ENCODE measurements around the gene KIAA0319L.

The KIAA0319L gene

GRCh38 chr1:35426097-35426586, 131.1 kb downstream of the KIAA0319L start:
- H3K36me3 ChIP-seq (ENCODE audit: control insufficient read depth, insufficient read depth, low read length): peaks cover 40% of the 10 kb centered on the region

GRCh38 chr1:35408925-35409324, 148.3 kb downstream of the KIAA0319L start:
- Histone ChIP-seq H3K4me3 (ENCODE audit: extremely low read depth, insufficient read depth, low read length, poor library complexity, severe bottlenecking) (no peak overlapping the region), H3K36me3 (ENCODE audit: control insufficient read depth, insufficient read depth, low read length) (peaks cover 54% of the 10 kb centered on the region), H3K4me1 (ENCODE audit: control insufficient read depth, insufficient read depth, low read length, poor library complexity, severe bottlenecking) (no peaks in the 10 kb centered on the region), H3K27ac (ENCODE audit: low read depth, low read length, severe bottlenecking) (no peak overlapping the region), H3K9me3 (ENCODE audit: control insufficient read depth, low read length) (no peaks in the 10 kb centered on the region)
- WGBS, 2 experiments (ENCODE audit: insufficient coverage in 2 of 2): no CpG with 5 or more reads among the region's 1 CpG

More at GRCh38 chr1:35426097-35426586, 131.1 kb downstream of the KIAA0319L start:
- 90 to 100% methylated on average over 2 of the region's 2 CpGs for WGBS, 2 experiments (ENCODE audit: insufficient coverage in 2 of 2)
- H3K9me3 ChIP-seq (ENCODE audit: control insufficient read depth, low read length): no peaks in the 10 kb centered on the region
- no peaks in the 10 kb centered on the region for H3K4me1 ChIP-seq (ENCODE audit: control insufficient read depth, insufficient read depth, low read length, poor library complexity, severe bottlenecking)
- H3K4me3 ChIP-seq (ENCODE audit: extremely low read depth, insufficient read depth, low read length, poor library complexity, severe bottlenecking): no peak overlapping the region
- no peak overlapping the region for H3K27ac ChIP-seq (ENCODE audit: low read depth, low read length, severe bottlenecking)

DNA sequence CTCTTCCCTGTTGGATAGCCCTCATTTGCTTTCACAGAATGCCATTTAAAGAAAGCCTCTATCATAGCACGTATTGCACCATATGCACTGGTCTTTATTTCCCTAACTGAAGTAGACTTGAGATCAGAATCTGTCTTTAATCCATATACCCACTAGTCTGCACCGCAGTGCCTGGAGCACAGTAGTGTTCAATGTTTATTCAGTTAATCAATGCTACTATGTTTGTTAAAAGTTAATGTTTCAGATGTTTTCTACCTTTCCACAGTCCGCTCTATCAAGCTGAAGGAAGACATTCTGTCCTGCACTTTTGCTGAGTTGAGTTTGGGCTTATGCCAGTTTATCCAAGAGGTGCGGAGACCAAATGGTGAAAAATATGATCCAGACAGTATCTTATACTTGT, 149.5 kb downstream of the KIAA0319L start:
- H3K36me3 ChIP-seq (ENCODE audit: control insufficient read depth, insufficient read depth, low read length): peaks cover 63% of the 10 kb centered on the region
- no peaks in the 10 kb centered on the region for H3K4me1 ChIP-seq (ENCODE audit: control insufficient read depth, insufficient read depth, low read length, poor library complexity, severe bottlenecking)
- 91 to 93% methylated on average over 1 to 3 of the region's 4 CpGs for WGBS, 2 experiments (ENCODE audit: insufficient coverage in 2 of 2)

DNA sequence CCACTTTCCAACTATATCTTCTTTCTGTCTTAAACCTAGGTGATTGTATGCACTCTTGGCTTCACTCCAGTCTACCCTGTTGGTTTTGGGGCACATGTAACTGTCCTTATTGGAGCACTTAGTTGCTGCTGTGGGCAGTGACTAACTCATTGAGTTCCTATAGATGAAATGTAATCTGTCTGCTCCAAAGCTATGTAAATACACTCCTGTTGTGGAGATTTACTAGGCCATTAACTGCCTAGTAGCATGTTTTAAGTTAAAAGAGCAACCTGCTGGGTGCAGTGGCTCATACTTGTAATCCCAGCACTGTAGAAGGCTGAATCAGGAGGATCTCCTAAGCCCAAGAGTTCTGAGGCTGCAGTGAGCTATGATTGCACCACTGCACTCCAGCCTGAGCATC, 151.1 kb downstream of the KIAA0319L start:
- Histone ChIP-seq H3K27ac (ENCODE audit: low read depth, low read length, severe bottlenecking) (no peak overlapping the region), H3K4me3 (ENCODE audit: extremely low read depth, insufficient read depth, low read length, poor library complexity, severe bottlenecking) (no peak overlapping the region), H3K36me3 (ENCODE audit: control insufficient read depth, insufficient read depth, low read length) (peaks cover 77% of the 10 kb centered on the region), H3K9me3 (ENCODE audit: control insufficient read depth, low read length) (no peaks in the 10 kb centered on the region), H3K4me1 (ENCODE audit: control insufficient read depth, insufficient read depth, low read length, poor library complexity, severe bottlenecking) (no peaks in the 10 kb centered on the region)

More for the DNA sequence above, 149.5 kb downstream of the KIAA0319L start:
- Histone ChIP-seq H3K27ac (ENCODE audit: low read depth, low read length, severe bottlenecking) (no peak overlapping the region), H3K4me3 (ENCODE audit: extremely low read depth, insufficient read depth, low read length, poor library complexity, severe bottlenecking) (no peak overlapping the region), H3K9me3 (ENCODE audit: control insufficient read depth, low read length) (no peaks in the 10 kb centered on the region)

DNA sequence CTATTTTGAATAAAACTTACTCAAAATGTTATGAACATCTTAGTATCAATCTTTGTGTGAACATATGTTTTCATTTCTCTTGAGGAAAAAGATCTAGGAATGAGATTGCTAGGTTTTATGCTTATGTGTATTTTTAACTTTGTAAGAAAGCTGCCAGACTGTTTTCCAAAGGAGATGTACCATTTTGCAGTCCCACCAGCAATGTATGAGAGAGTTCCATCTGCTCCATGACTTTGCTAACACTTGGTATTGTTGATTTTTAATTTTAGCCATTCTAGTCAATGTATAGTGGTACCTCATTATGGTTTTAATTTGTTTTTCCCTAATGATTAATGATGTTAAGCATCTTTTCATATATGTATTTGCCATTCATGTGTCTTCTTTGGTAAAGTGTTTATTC, 156.2 kb downstream of the KIAA0319L start:
- Histone ChIP-seq H3K9me3 (ENCODE audit: control insufficient read depth, low read length) (no peaks in the 10 kb centered on the region), H3K36me3 (ENCODE audit: control insufficient read depth, insufficient read depth, low read length) (peaks cover 78% of the 10 kb centered on the region), H3K4me1 (ENCODE audit: control insufficient read depth, insufficient read depth, low read length, poor library complexity, severe bottlenecking) (no peaks in the 10 kb centered on the region), H3K4me3 (ENCODE audit: extremely low read depth, insufficient read depth, low read length, poor library complexity, severe bottlenecking) (no peak overlapping the region), H3K27ac (ENCODE audit: low read depth, low read length, severe bottlenecking) (no peak overlapping the region)

- 90% methylated on average over 2 of the region's 3 CpGs; no CpG with 5 or more reads in 1 of the 2 experiments for WGBS, 2 experiments (ENCODE audit: insufficient coverage in 2 of 2)
- Histone ChIP-seq H3K36me3 (ENCODE audit: control insufficient read depth, insufficient read depth, low read length) (peaks cover 83% of the 10 kb centered on the region), H3K27ac (ENCODE audit: low read depth, low read length, severe bottlenecking) (no peak overlapping the region), H3K4me3 (ENCODE audit: extremely low read depth, insufficient read depth, low read length, poor library complexity, severe bottlenecking) (no peak overlapping the region), H3K4me1 (ENCODE audit: control insufficient read depth, insufficient read depth, low read length, poor library complexity, severe bottlenecking) (no peaks in the 10 kb centered on the region), H3K9me3 (ENCODE audit: control insufficient read depth, low read length) (no peaks in the 10 kb centered on the region)
These were observed 158.5 kb downstream of the KIAA0319L start for GRCh38 chr1:35398739-35399138.

DNA sequence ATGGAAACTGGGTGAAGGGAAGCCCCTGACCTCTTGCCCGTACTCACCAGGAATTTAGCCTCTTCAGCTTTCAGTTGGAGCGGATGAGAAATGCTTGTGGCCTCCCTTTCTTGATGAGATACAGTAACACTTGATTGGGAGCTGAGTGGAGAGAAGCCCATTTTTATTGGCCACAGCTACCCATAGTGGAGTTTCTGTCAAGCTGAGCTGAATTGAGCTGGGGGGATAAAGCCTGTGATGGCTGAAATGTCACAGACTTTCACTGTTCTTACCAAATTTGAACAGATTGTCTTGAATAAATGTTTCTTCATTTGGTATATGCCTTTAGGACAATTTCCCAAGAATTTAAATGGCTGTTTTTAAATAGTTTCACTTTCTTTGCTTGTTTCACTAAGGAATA, 162.8 kb downstream of the KIAA0319L start:
- Histone ChIP-seq H3K9me3 (ENCODE audit: control insufficient read depth, low read length) (no peaks in the 10 kb centered on the region), H3K4me1 (ENCODE audit: control insufficient read depth, insufficient read depth, low read length, poor library complexity, severe bottlenecking) (no peaks in the 10 kb centered on the region), H3K27ac (ENCODE audit: low read depth, low read length, severe bottlenecking) (no peak overlapping the region), H3K36me3 (ENCODE audit: control insufficient read depth, insufficient read depth, low read length) (peaks cover 71% of the 10 kb centered on the region), H3K4me3 (ENCODE audit: extremely low read depth, insufficient read depth, low read length, poor library complexity, severe bottlenecking) (no peak overlapping the region)
- 100% methylated on average over 2 of the region's 2 CpGs; no CpG with 5 or more reads in 1 of the 2 experiments for WGBS, 2 experiments (ENCODE audit: insufficient coverage in 2 of 2)

DNA sequence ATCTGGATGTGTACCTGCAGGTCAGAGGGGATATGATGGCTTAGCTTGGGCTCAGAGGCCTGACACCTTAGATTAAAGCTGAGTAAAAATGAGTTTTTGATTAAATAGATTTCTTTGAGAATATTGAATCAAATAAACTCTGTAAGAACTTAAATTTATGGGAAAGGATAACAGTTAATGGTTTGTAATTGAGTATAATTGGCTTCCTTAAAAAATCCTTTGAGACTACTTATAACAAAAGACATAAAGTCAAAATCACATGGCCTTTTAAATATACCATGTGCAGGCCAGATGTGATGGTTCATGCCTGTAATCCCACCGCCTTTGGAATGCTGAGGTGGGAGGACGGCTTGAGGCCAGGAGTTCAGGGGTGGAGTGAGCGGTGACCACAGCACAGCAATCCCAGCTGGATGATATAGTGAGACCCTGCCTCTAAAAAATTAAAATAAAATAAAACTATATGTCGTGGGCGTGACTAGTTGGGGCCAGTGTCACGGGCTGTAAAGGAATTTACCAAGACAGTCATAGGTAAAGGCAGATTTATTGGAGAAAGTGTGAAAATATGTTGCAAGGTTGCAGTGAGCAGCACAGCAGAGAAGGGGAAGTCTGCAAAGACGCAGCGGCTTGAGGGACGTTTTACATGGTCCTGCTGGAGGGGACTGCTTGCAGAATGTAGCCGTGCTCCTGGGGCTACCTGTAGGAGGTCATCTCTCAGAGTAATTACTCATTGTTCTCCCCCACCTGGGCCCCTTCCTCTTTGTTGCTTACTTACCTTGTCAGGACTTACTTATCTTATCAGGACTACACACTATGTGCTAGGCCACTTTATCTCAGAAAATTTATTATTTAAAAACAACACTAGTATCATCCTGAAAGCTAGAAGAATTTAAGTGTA, 166.4 kb downstream of the KIAA0319L start:
- no peak overlapping the region for H3K4me3 ChIP-seq (ENCODE audit: extremely low read depth, insufficient read depth, low read length, poor library complexity, severe bottlenecking)
- WGBS, 2 experiments (ENCODE audit: insufficient coverage in 2 of 2): 54 to 56% methylated on average over 3 to 7 of the region's 10 CpGs
- H3K9me3 ChIP-seq (ENCODE audit: control insufficient read depth, low read length): no peaks in the 10 kb centered on the region
- no peaks in the 10 kb centered on the region for H3K4me1 ChIP-seq (ENCODE audit: control insufficient read depth, insufficient read depth, low read length, poor library complexity, severe bottlenecking)
- H3K36me3 ChIP-seq (ENCODE audit: control insufficient read depth, insufficient read depth, low read length): peaks cover 74% of the 10 kb centered on the region
- H3K27ac ChIP-seq (ENCODE audit: low read depth, low read length, severe bottlenecking): no peak overlapping the region

DNA sequence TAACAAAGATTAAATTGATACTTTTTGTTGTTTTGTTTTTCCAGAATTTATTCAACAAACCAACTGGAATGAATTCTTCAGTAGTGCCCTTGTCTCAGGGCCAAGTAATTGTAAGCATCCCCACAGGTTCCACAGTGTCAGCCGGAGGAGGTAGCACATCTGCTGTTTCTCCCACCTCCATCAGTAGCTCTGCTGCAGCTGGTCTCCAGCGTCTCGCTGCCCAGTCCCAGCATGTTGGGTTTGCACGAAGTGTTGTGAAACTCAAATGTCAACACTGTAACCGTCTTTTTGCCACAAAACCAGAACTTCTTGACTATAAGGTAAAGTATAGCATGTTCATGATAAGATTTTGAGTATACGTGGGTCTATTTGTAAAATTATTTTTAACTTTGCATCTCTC, 170.2 kb downstream of the KIAA0319L start:
- Histone ChIP-seq H3K36me3 (ENCODE audit: control insufficient read depth, insufficient read depth, low read length) (peaks cover 66% of the 10 kb centered on the region), H3K4me1 (ENCODE audit: control insufficient read depth, insufficient read depth, low read length, poor library complexity, severe bottlenecking) (no peaks in the 10 kb centered on the region), H3K9me3 (ENCODE audit: control insufficient read depth, low read length) (no peaks in the 10 kb centered on the region), H3K27ac (ENCODE audit: low read depth, low read length, severe bottlenecking) (no peak overlapping the region), H3K4me3 (ENCODE audit: extremely low read depth, insufficient read depth, low read length, poor library complexity, severe bottlenecking) (no peak overlapping the region)
- 90 to 100% methylated on average over 1 to 4 of the region's 6 CpGs for WGBS, 2 experiments (ENCODE audit: insufficient coverage in 2 of 2)

DNA sequence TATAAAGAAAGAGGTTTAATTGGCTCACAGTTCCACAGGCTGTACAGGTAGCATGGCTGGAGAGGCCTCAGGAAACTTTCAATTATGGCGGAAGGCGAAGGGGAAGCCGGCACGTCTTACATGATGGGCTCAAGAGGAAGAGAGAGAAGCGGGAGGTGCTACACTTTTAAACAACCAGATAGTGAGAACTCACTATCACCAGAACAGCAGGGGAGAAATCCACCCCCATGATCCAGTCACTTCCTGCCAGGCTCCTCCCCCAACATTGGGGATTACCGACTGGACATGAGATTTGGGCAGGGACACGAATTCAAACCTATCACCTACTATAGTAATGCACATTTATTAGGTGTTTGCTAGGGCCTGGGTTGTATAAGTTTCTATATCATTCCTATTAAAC, 170.9 kb downstream of the KIAA0319L start:
- no CpG with 5 or more reads among the region's 7 CpGs for WGBS, 2 experiments (ENCODE audit: insufficient coverage in 2 of 2)
- Histone ChIP-seq H3K36me3 (ENCODE audit: control insufficient read depth, insufficient read depth, low read length) (peaks cover 67% of the 10 kb centered on the region), H3K9me3 (ENCODE audit: control insufficient read depth, low read length) (no peaks in the 10 kb centered on the region), H3K4me3 (ENCODE audit: extremely low read depth, insufficient read depth, low read length, poor library complexity, severe bottlenecking) (no peak overlapping the region), H3K27ac (ENCODE audit: low read depth, low read length, severe bottlenecking) (no peak overlapping the region), H3K4me1 (ENCODE audit: control insufficient read depth, insufficient read depth, low read length, poor library complexity, severe bottlenecking) (no peaks in the 10 kb centered on the region)

Measured in mesodermal cell (in vitro differentiated cells).